Measurements from ENCODE around the gene USP4.

GRCh38 chr3:49324768-49325167 lies 15.1 kb downstream of the USP4 start:
- TF ChIP-seq CTCF (IDR thresholded peaks at IDR 0.05; ENCODE audit: low read depth, low read length, missing input control): no peak
- TF ChIP-seq TAF1 (conservative IDR thresholded peaks at IDR 0.05): no peak
- TF ChIP-seq, protein P1, sequence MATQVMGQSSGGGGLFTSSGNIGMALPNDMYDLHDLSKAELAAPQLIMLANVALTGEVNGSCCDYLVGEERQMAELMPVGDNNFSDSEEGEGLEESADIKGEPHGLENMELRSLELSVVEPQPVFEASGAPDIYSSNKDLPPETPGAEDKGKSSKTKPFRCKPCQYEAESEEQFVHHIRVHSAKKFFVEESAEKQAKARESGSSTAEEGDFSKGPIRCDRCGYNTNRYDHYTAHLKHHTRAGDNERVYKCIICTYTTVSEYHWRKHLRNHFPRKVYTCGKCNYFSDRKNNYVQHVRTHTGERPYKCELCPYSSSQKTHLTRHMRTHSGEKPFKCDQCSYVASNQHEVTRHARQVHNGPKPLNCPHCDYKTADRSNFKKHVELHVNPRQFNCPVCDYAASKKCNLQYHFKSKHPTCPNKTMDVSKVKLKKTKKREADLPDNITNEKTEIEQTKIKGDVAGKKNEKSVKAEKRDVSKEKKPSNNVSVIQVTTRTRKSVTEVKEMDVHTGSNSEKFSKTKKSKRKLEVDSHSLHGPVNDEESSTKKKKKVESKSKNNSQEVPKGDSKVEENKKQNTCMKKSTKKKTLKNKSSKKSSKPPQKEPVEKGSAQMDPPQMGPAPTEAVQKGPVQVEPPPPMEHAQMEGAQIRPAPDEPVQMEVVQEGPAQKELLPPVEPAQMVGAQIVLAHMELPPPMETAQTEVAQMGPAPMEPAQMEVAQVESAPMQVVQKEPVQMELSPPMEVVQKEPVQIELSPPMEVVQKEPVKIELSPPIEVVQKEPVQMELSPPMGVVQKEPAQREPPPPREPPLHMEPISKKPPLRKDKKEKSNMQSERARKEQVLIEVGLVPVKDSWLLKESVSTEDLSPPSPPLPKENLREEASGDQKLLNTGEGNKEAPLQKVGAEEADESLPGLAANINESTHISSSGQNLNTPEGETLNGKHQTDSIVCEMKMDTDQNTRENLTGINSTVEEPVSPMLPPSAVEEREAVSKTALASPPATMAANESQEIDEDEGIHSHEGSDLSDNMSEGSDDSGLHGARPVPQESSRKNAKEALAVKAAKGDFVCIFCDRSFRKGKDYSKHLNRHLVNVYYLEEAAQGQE (IDR thresholded peaks at IDR 0.05): no peak

All from liver (tissue), 3 donors.